ENCODE results near the gene ERAP2.
"Not testable (repeated sequence)": the region's sequence is repeated elsewhere in the genome, so short reads cannot be mapped to it uniquely, and the experiment has no call there.

ERAP2 gene

GRCh38 chr5:96861076-96861475 is 15.2 kb upstream of the ERAP2 start:
- DNase-seq (ENCODE audit: low read depth in 2 of 2) = no peak

- no peak for DNase-seq (ENCODE audit: low read depth in 2 of 2)
Measured at GRCh38 chr5:96863114-96863513, 13.2 kb upstream of the ERAP2 start.

- no peak for DNase-seq (ENCODE audit: low read depth in 2 of 2)
Measured at GRCh38 chr5:96863949-96864584, 12.2 kb upstream of the ERAP2 start.

GRCh38 chr5:96864922-96865530 is 11.3 kb upstream of the ERAP2 start:
- DNase-seq (ENCODE audit: low read depth in 2 of 2) = no peak

- no peak for DNase-seq (ENCODE audit: low read depth in 2 of 2)
Measured at GRCh38 chr5:96868603-96869371, 7.5 kb upstream of the ERAP2 start.

GRCh38 chr5:96869372-96869641 is 7.0 kb upstream of the ERAP2 start:
- DNase-seq (ENCODE audit: low read depth in 2 of 2) = no peak

GRCh38 chr5:96870094-96871026 is 5.9 kb upstream of the ERAP2 start:
- DNase-seq (ENCODE audit: low read depth in 2 of 2) = no peak

- no peak for DNase-seq (ENCODE audit: low read depth in 2 of 2)
Measured at GRCh38 chr5:96871027-96871399, 5.3 kb upstream of the ERAP2 start.

- DNase-seq (ENCODE audit: low read depth in 2 of 2) = no peak
Measured at GRCh38 chr5:96871686-96872085, 4.6 kb upstream of the ERAP2 start.

GRCh38 chr5:96873449-96873848 is 2.9 kb upstream of the ERAP2 start:
- no peak for DNase-seq (ENCODE audit: low read depth in 2 of 2)

GRCh38 chr5:96874631-96875030 is 1.7 kb upstream of the ERAP2 start:
- no peak for DNase-seq (ENCODE audit: low read depth in 2 of 2)

GRCh38 chr5:96875791-96876291 is 459 bp upstream of the ERAP2 start:
- no peak for DNase-seq (ENCODE audit: low read depth in 2 of 2)

- DNase-seq (ENCODE audit: low read depth in 2 of 2) = not testable (repeated sequence)
Measured at GRCh38 chr5:96876977-96877469, 723 bp downstream of the ERAP2 start.

- no peak for DNase-seq (ENCODE audit: low read depth in 2 of 2)
Measured at GRCh38 chr5:96879665-96880064, 3.4 kb downstream of the ERAP2 start.

GRCh38 chr5:96880444-96881164 is 4.3 kb downstream of the ERAP2 start:
- DNase-seq (ENCODE audit: low read depth in 2 of 2) = no peak

GRCh38 chr5:96881511-96882115 is 5.3 kb downstream of the ERAP2 start:
- no peak for DNase-seq (ENCODE audit: low read depth in 2 of 2)

- no peak for DNase-seq (ENCODE audit: low read depth in 2 of 2)
Measured at GRCh38 chr5:96883871-96884270, 7.6 kb downstream of the ERAP2 start.

- no peak for DNase-seq (ENCODE audit: low read depth in 2 of 2)
Measured at GRCh38 chr5:96884995-96885394, 8.7 kb downstream of the ERAP2 start.

GRCh38 chr5:96885518-96886338 is 9.4 kb downstream of the ERAP2 start:
- no peak for DNase-seq (ENCODE audit: low read depth in 2 of 2)

GRCh38 chr5:96893342-96893741 is 17.0 kb downstream of the ERAP2 start:
- DNase-seq (ENCODE audit: low read depth in 2 of 2) = no peak
